ENCODE results near the gene DEFB128.
"Not testable (repeated sequence)": the region's sequence is repeated elsewhere in the genome, so short reads cannot be mapped to it uniquely, and the experiment has no call there.

Gene DEFB128

DNA sequence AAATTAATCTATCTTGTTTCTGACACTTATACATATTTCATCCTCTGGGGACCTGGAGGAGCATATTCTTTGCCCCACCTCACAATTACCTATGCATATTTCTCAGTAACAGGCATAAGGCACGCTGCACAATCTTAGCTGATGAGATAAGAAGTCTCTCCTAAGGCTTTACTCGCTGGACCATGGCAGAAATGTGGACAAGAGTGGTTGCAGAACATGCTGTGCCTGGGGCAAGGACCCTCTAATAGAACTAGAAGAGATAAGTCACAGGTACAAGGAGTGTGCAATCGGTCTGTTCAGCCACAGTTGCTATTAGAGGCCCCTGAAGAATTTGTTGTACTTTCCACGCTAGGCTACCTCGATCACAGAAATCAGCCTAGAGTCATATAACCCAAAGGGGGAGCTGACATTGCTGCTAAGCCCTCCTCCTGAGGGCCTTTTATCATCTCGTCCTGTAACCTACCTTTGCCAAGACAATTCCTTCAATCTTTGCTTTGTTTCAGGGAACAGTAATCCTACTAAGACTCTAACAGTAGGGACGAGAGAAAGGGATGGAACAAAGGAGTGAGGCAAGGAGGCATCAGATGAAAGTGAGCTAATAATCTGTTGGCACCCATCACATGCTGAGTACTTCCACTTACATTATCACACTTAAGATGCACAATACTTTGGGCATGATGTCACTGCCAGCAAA is 21.4 kb upstream of the DEFB128 start:
- DNase-seq (ENCODE audit: insufficient read length) (no peak), FAIRE-seq (no peak)
- TF ChIP-seq POLR2A (IDR thresholded peaks at IDR 0.05; ENCODE audit: low read depth, low read length) = no peak
- no peak for TF ChIP-seq POLR2AphosphoS5 (IDR thresholded peaks at IDR 0.05; ENCODE audit: low read depth, low read length)
- TF ChIP-seq TAF1 (IDR thresholded peaks at IDR 0.05; ENCODE audit: borderline replicate concordance, low read depth, low read length) = no peak

DNA sequence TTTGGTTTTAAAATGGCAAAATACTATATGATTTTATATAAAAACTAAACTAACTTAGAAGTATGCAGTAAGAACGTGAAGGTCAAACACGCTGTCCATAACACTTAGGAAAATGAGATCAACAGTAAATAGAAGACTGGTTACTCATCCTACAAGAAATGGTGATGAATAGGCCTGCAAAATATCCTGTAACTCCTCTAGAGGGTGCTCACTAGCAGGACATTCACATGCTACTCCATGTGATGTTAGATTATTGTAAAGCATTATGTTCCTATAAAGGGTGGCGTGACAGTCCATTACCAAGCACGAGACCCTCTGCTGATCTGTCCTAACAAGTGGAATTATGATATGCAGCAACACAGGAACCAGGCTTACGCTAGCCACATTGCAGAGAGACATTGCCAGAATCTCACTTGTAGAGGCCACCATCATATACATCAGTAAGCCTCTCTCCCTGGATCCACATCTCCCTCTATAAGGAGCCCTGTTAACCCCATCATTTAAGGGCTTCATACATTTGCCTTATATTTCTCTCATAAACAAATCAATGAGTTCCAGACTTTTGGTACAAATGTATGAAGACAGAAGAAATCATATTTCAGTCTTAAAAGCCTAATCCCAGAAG is 19.5 kb upstream of the DEFB128 start:
- DNase-seq (ENCODE audit: insufficient read length) (no peak), FAIRE-seq (peak; percentile 50)
- TF ChIP-seq POLR2A (IDR thresholded peaks at IDR 0.05; ENCODE audit: low read depth, low read length) (no peak), TAF1 (IDR thresholded peaks at IDR 0.05; ENCODE audit: borderline replicate concordance, low read depth, low read length) (no peak), POLR2AphosphoS5 (IDR thresholded peaks at IDR 0.05; ENCODE audit: low read depth, low read length) (no peak)

DNA sequence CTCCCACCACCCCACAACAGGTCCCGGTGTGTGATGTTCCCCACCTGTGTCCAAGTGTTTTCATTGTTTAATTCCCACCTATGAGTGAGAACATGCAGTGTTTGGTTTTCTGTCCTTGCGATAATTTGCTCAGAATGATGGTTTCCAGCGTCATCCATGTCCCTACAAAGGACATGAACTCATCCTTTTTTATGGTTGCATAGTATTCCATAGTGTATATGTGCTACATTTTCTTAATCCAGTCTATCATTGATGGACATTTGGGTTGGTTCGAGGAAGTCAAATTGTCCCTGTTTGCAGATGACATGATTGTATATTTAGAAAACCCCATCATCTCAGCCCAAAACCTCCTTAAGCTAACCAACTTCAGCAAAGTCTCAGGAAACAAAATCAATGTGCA is 14.1 kb upstream of the DEFB128 start:
- FAIRE-seq; DNase-seq (ENCODE audit: insufficient read length): not testable (repeated sequence)

DNA sequence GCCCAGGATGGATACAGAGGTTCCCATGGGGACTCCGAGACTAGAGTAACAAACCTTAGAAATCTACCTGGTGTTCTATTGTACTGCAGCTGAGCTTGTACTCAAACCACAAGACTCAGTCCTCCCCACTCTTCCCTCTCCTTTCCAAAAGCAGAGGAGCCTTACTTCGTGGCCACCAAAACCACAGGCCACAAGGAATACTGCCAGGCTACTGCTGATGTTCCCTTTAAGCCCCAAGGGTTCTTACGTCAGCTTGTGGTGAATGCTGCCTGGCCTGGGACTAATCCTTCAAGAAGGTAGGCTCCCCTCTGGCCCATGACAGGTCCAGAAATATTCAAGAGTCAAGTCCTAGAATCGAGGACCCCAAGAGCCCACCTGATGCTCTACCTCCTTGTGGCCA is 10.5 kb upstream of the DEFB128 start:
- DNase-seq (ENCODE audit: insufficient read length) (no peak), FAIRE-seq (no peak)
- TF ChIP-seq POLR2A (IDR thresholded peaks at IDR 0.05; ENCODE audit: low read depth, low read length) (no peak), POLR2AphosphoS5 (IDR thresholded peaks at IDR 0.05; ENCODE audit: low read depth, low read length) (no peak), TAF1 (IDR thresholded peaks at IDR 0.05; ENCODE audit: borderline replicate concordance, low read depth, low read length) (no peak)

DNA sequence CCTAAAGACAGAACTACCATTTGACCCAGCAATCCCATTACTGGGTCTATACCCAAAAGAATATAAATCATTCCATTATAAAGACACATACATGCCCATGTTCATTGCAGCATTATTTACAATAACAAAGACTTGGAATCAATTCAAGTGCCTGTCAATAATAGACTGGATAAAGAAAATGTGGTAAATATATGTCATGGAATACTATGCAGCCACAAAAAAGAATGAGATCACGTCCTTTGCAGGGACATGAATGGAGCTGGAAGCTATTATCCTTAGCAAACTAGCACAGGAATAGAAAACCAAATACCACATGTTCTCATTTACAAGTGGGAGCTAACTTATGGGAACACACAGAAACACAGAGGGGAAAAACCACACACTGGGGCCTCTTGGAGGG is 8.7 kb upstream of the DEFB128 start:
- FAIRE-seq = no peak
- TF ChIP-seq POLR2A (IDR thresholded peaks at IDR 0.05; ENCODE audit: low read depth, low read length) = no peak
- TF ChIP-seq TAF1 (IDR thresholded peaks at IDR 0.05; ENCODE audit: borderline replicate concordance, low read depth, low read length) = no peak
- no peak for TF ChIP-seq POLR2AphosphoS5 (IDR thresholded peaks at IDR 0.05; ENCODE audit: low read depth, low read length)

DNA sequence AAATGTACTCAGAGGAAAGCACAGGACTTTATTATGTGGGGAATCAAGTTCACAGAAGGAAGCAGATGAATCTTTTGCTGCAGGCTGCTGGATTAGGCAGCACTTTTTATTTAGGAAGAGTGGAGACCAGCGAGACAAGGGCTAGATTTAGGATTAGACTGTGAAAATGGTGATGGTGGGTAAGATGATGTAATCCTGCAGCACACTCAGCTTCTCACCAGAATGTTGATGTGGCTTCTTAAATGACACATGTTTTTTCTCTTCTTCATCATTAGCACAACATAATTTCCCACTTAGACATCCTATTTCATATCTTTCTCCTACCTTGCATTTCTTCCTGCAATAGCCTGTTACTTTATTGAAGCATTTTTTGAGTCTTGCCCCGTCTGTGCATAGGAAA is 1.8 kb downstream of the DEFB128 start:
- FAIRE-seq (no peak), DNase-seq (ENCODE audit: insufficient read length) (no peak)
- no peak for TF ChIP-seq TAF1 (IDR thresholded peaks at IDR 0.05; ENCODE audit: borderline replicate concordance, low read depth, low read length)
- TF ChIP-seq POLR2A (IDR thresholded peaks at IDR 0.05; ENCODE audit: low read depth, low read length) = no peak
- no peak for TF ChIP-seq POLR2AphosphoS5 (IDR thresholded peaks at IDR 0.05; ENCODE audit: low read depth, low read length)

More for the DNA sequence above, 8.7 kb upstream of the DEFB128 start:
- no peak for DNase-seq (ENCODE audit: insufficient read length)

DNA sequence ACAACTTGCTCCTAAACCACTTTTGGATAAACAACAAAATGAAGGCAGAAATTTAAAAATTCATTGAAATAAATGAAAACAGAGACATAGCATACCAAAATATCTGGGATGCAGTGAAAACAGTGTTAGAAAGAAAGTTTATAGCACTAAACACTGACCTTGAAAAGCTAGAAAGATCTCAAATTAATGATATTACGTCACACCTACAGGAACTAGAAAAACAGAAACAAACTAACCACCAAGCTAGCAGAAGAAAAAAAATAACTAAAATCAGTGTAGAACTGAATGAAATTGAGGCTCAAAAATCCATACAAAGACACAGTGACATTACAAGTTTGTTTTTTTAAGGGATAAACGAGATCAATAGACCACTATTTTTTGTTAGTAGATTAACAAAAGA is 5.2 kb downstream of the DEFB128 start:
- no peak for TF ChIP-seq POLR2A (IDR thresholded peaks at IDR 0.05; ENCODE audit: low read depth, low read length)
- DNase-seq (ENCODE audit: insufficient read length) = no peak
- FAIRE-seq = no peak

DNA sequence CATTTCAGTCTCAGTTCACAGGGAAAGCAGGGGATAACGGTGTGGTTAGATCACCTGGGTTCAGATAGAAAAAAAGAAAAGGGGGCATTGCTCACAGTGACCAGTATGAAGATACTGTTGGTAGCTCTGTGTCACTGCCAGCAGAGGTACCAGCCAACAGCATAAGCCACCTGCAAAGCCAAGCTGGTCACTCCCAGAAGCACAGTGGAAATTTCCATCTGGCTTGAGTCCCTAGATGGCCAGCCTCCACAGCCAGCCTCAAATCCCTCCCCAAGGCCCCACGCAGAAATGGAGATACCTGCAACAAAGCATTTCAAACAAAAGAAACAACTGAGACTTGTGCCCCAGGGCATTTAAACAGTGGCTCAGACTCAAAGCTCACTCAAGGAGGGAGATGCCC is 20.6 kb downstream of the DEFB128 start:
- no peak for DNase-seq (ENCODE audit: insufficient read length)
- no peak for FAIRE-seq
- TF ChIP-seq POLR2A (IDR thresholded peaks at IDR 0.05; ENCODE audit: low read depth, low read length) (no peak), POLR2AphosphoS5 (IDR thresholded peaks at IDR 0.05; ENCODE audit: low read depth, low read length) (no peak), TAF1 (IDR thresholded peaks at IDR 0.05; ENCODE audit: borderline replicate concordance, low read depth, low read length) (no peak)

DNA sequence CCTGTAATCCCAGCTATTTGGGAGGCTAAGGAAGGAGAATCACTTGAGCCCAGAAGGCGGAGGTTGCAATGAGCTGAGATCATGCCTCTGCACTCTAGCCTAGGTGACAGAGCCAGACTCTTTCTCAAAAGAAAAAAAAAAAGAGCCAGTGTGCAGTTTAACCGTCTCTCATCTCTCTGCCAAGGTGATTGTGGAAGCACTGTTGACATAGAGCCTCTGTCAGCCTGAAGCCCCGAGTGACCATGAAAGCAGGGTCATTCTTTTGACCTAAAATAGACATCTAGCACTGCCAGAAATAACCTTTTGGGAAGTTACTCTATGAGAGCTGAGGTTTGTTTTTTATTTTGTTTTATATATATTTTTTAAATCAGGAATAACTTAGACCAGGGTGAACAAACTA is 24.9 kb downstream of the DEFB128 start:
- DNase-seq (ENCODE audit: insufficient read length) = no peak
- TF ChIP-seq POLR2A (IDR thresholded peaks at IDR 0.05; ENCODE audit: low read depth, low read length) (no peak), TAF1 (IDR thresholded peaks at IDR 0.05; ENCODE audit: borderline replicate concordance, low read depth, low read length) (no peak), POLR2AphosphoS5 (IDR thresholded peaks at IDR 0.05; ENCODE audit: low read depth, low read length) (no peak)
- no peak for FAIRE-seq

DNA sequence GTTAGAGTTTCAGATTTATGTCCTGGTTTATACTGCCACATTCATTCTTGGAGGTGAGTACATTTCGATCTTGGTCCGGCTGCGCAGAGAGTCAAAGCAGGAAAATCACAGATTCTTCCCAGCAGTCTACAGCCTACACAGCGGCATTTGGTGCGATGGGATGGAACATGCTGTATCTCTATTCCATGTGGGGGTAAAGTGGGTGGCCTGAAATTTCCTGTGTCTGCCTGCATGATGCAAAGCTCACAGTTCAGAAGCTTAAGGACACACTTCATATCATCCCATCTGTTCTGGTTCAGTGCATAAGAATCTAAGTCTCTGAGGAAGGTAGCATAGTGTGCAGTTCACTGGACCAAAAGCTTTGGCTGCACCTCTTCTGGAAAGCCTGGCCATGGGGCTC is 32.4 kb downstream of the DEFB128 start, which contains the start of gene DEFB127:
TSS of gene DEFB127 (plus strand) at position 301 of the 400 bp plus-strand sequence. CDS start at position 392, 91 bp downstream.
- DNase-seq (ENCODE audit: insufficient read length) (no peak), FAIRE-seq (no peak)
- no peak for TF ChIP-seq POLR2A (IDR thresholded peaks at IDR 0.05; ENCODE audit: low read depth, low read length)

DNA sequence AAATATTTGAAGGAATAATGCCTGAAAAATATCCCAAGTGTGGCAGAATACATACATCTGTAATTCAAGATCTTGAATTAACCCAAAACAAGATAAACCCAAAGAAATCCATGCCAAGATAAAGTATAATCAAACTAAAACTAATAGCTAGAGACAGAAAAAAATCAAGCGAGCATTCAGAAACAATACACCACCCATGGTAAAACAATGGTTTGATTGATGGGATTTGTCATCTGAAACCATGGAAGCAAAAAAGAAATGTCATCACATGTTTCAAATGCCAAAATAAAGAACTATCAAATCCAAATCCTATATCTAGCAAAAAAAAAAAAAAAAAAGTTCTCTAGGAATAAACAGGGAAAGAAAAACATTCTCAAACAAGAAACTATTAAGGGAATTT is 37.4 kb downstream of the DEFB128 start:
- FAIRE-seq = no peak
- TF ChIP-seq TAF1 (IDR thresholded peaks at IDR 0.05; ENCODE audit: borderline replicate concordance, low read depth, low read length) (no peak), POLR2A (IDR thresholded peaks at IDR 0.05; ENCODE audit: low read depth, low read length) (no peak), POLR2AphosphoS5 (IDR thresholded peaks at IDR 0.05; ENCODE audit: low read depth, low read length) (no peak)
- DNase-seq (ENCODE audit: insufficient read length) = no peak

DNA sequence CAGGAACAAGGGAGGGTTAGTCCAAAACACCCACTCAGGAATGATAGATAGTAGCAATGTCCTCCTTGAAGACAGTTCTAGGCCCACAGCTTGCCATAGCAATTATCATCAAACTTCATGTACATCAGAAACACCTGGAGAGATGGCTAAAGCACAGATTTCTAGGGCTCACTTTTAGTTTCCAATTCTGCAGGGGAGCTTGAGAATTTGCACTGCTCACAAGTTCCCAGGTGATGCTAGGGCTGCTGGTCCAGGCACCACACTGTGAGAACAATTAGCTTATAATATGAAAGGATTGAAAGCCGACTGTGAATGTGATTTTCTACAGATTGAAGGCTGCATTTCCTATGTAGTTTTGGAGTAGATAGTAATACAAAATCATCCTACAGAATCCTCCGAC is 43.6 kb downstream of the DEFB128 start:
- FAIRE-seq (no peak), DNase-seq (ENCODE audit: insufficient read length) (no peak)

More for the DNA sequence above, 43.6 kb downstream of the DEFB128 start:
- TF ChIP-seq POLR2A (IDR thresholded peaks at IDR 0.05; ENCODE audit: low read depth, low read length) (no peak), TAF1 (IDR thresholded peaks at IDR 0.05; ENCODE audit: borderline replicate concordance, low read depth, low read length) (no peak), POLR2AphosphoS5 (IDR thresholded peaks at IDR 0.05; ENCODE audit: low read depth, low read length) (no peak)

Data from GM12892 (cell line).